ENCODE measurements around the gene CSTF2T.

DNA sequence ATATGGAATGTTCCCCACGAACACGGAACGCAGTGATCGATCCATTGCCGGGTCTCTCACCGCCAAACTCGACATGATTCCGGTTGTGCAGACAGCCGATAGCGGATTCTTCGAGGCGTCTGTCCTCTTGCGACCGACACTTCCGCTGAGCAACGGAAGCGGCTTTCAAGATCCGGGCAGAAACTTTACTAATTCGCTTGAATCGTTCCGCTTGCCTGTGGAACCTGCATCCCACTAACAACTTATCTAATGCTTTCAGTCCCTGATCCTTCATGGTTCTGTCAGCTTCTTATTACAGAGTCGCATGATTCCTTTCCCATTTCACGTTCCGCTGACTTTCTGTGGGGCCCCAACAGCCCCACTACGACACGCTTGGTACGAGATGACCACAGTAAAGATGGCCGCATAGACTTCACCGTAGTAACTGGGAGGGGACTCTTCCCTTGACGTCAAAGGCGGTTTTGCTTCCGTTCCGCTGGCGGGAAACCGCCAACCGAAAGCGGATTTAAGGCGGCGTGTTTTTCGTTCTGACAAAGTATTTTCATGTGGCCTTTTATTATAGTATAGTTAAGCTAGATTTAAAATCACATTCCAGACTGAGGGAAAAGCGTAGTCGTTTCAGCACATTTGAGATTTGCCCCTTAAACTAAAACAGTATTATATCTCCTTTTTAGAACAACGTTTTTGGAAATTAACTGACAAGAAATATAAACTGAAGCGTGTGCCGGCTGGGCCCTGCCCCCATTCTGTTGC, at the start of gene CSTF2T:
- TF ChIP-seq, protein P1, sequence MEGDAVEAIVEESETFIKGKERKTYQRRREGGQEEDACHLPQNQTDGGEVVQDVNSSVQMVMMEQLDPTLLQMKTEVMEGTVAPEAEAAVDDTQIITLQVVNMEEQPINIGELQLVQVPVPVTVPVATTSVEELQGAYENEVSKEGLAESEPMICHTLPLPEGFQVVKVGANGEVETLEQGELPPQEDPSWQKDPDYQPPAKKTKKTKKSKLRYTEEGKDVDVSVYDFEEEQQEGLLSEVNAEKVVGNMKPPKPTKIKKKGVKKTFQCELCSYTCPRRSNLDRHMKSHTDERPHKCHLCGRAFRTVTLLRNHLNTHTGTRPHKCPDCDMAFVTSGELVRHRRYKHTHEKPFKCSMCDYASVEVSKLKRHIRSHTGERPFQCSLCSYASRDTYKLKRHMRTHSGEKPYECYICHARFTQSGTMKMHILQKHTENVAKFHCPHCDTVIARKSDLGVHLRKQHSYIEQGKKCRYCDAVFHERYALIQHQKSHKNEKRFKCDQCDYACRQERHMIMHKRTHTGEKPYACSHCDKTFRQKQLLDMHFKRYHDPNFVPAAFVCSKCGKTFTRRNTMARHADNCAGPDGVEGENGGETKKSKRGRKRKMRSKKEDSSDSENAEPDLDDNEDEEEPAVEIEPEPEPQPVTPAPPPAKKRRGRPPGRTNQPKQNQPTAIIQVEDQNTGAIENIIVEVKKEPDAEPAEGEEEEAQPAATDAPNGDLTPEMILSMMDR (IDR thresholded peaks at IDR 0.05): no peak
- TF ChIP-seq POLR2A (IDR thresholded peaks at IDR 0.05): no peak

Data from testis (tissue), 2 donors.